Ishikawa (cell line): ENCODE results near the gene DHRS13.

Source experiments
- CEBPB ChIP-seq: IDR thresholded peaks from 2 replicates; pipeline ENCODE4 v1.6.1; 2012
- CREB1 ChIP-seq: IDR thresholded peaks from 2 replicates; pipeline ENCODE4 v1.6.1; 2012; ENCODE audit warnings: low read depth
- EGR1 ChIP-seq: IDR thresholded peaks from 2 replicates; pipeline ENCODE4 v1.6.1; 2012
- EP300 ChIP-seq: IDR thresholded peaks from 2 replicates; pipeline ENCODE4 v1.6.1; 2012; ENCODE audit warnings: borderline replicate concordance
- FOXM1 ChIP-seq: IDR thresholded peaks from 2 replicates; pipeline ENCODE4 v1.6.1; 2012; ENCODE audit warnings: low read depth, borderline replicate concordance
- NFIC ChIP-seq: IDR thresholded peaks from 2 replicates; pipeline ENCODE4 v1.6.1; 2012
- RAD21 ChIP-seq: IDR thresholded peaks from 2 replicates; pipeline ENCODE4 v1.6.1; 2012; ENCODE audit warnings: low read depth
- TAF1 ChIP-seq: IDR thresholded peaks from 2 replicates; pipeline ENCODE4 v1.6.1; 2012; ENCODE audit warnings: low read depth, mild to moderate bottlenecking
- TCF12 ChIP-seq: IDR thresholded peaks from 2 replicates; pipeline ENCODE4 v1.6.1; 2012; ENCODE audit warnings: low read depth
- TEAD4 ChIP-seq: IDR thresholded peaks from 2 replicates; pipeline ENCODE4 v1.6.1; 2012
- YY1 ChIP-seq: IDR thresholded peaks from 2 replicates; pipeline ENCODE4 v1.6.1; 2012; ENCODE audit warnings: low read depth
- ZBTB7A ChIP-seq: IDR thresholded peaks from 2 replicates; pipeline ENCODE4 v1.6.1; 2012; ENCODE audit warnings: low read depth
- TF ChIP-seq, protein P1 (sequence below): IDR thresholded peaks from 2 replicates; pipeline ENCODE4 v1.6.1; 2012
- TF ChIP-seq, protein P2 (sequence below): IDR thresholded peaks from 2 replicates; pipeline ENCODE4 v1.6.1; 2012
- TF ChIP-seq, protein P3 (sequence below): IDR thresholded peaks from 2 replicates; pipeline ENCODE4 v1.6.1; 2012; ENCODE audit warnings: low read depth, mild to moderate bottlenecking

Gene DHRS13

DNA sequence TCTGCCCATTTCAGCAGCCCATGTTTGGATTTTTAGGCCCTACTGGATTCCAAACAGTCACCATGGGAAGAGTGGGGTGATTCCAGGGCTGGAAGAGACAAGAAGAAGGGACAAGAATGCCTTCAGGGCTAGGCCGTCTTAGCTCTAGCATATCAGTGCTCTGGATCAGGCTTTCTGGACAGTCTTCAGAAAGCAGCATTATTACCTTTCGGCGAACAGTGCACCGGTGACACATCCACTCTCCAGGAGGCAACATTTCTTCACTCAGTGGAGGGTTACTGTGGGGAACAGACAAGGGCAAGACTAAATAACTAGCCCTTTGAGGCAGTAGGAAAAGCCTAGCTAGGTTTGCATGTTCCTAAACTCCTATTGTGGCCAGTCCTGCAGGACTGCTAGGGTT lies 23.9 kb upstream of the DHRS13 start:
- TF ChIP-seq FOXM1 (no peak), YY1 (no peak), CEBPB (no peak), ZBTB7A (no peak), CREB1 (no peak), TCF12 (no peak)
- TF ChIP-seq, protein P1, sequence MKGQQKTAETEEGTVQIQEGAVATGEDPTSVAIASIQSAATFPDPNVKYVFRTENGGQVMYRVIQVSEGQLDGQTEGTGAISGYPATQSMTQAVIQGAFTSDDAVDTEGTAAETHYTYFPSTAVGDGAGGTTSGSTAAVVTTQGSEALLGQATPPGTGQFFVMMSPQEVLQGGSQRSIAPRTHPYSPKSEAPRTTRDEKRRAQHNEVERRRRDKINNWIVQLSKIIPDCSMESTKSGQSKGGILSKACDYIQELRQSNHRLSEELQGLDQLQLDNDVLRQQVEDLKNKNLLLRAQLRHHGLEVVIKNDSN = no peak

DNA sequence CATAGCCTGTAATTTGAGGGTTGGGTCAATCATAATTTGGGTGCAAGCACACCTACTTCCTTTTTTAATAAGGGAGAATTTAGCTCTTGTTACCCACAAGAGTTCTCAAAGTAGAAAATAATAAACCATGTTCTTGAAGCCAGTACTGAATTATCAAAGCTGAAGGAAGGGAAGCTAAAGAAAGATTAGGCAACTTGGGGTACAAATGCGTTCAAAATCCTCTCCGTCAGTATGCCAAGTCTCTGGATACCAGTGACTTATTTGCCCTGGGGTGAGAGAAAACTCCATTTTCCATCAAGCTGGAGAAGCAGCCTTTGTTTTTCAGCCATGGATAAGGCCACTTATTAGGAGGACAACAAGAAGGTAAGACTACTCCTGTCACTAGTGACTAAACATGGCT lies 23.5 kb upstream of the DHRS13 start:
- TF ChIP-seq YY1 (no peak), ZBTB7A (no peak), EGR1 (no peak), RAD21 (no peak), CEBPB (no peak), TAF1 (no peak), EP300 (no peak), TCF12 (no peak), NFIC (no peak), FOXM1 (no peak), TEAD4 (no peak), CREB1 (no peak)
- TF ChIP-seq, protein P1 = no peak
- TF ChIP-seq, protein P2, sequence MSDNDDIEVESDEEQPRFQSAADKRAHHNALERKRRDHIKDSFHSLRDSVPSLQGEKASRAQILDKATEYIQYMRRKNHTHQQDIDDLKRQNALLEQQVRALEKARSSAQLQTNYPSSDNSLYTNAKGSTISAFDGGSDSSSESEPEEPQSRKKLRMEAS = no peak
- TF ChIP-seq, protein P3, sequence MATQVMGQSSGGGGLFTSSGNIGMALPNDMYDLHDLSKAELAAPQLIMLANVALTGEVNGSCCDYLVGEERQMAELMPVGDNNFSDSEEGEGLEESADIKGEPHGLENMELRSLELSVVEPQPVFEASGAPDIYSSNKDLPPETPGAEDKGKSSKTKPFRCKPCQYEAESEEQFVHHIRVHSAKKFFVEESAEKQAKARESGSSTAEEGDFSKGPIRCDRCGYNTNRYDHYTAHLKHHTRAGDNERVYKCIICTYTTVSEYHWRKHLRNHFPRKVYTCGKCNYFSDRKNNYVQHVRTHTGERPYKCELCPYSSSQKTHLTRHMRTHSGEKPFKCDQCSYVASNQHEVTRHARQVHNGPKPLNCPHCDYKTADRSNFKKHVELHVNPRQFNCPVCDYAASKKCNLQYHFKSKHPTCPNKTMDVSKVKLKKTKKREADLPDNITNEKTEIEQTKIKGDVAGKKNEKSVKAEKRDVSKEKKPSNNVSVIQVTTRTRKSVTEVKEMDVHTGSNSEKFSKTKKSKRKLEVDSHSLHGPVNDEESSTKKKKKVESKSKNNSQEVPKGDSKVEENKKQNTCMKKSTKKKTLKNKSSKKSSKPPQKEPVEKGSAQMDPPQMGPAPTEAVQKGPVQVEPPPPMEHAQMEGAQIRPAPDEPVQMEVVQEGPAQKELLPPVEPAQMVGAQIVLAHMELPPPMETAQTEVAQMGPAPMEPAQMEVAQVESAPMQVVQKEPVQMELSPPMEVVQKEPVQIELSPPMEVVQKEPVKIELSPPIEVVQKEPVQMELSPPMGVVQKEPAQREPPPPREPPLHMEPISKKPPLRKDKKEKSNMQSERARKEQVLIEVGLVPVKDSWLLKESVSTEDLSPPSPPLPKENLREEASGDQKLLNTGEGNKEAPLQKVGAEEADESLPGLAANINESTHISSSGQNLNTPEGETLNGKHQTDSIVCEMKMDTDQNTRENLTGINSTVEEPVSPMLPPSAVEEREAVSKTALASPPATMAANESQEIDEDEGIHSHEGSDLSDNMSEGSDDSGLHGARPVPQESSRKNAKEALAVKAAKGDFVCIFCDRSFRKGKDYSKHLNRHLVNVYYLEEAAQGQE = no peak

DNA sequence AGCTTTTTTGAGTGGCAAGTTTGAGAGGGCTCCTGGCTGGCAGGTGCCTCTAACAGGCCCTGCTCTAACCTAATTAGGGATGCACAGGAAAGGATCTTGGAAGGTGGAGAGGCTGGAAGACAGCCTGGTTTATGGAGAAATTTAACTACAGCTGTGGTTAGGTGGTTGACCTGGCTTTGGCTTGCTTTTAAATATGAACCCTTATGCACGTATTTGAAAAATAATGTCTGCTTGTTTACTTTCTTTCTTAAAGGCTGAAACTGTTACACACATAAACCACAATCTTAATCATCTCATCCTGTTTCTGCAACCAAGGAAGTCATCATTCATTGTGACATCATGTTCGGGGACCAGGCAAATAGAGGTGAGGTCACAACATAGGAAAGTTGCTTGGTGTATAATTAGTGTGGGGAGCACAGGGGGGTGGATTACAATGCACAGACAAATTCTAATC lies 23.1 kb upstream of the DHRS13 start:
- TF ChIP-seq TCF12 = no peak
- TF ChIP-seq, protein P1 = no peak
- no peak for TF ChIP-seq ZBTB7A
- TF ChIP-seq EP300 = no peak

DNA sequence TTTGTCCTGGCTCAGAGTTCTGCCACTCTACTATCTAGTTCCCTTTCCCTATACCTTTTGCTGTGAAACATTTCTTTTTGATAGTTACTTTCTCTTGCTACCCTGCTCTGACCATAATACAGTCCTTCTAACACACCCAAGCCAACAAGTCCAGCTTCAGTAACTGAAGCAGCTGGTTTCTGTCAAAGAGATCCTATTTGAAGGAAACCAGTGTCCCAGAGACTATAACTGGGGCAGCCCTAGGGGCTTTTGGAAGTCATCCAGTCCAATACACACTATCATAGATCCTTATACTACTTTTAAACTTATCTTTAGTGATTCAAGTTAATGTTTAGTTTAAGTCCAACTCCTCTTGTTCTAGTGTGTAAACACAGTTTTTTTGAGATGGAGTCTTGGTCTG lies 17.3 kb upstream of the DHRS13 start:
- TF ChIP-seq EP300 (no peak), TEAD4 (no peak), YY1 (no peak), ZBTB7A (no peak), EGR1 (no peak), CREB1 (no peak), TCF12 (no peak), RAD21 (no peak), TAF1 (no peak), NFIC (no peak), CEBPB (no peak), FOXM1 (no peak)
- TF ChIP-seq, protein P1 = no peak
- TF ChIP-seq, protein P3 = no peak
- TF ChIP-seq, protein P2 = no peak

DNA sequence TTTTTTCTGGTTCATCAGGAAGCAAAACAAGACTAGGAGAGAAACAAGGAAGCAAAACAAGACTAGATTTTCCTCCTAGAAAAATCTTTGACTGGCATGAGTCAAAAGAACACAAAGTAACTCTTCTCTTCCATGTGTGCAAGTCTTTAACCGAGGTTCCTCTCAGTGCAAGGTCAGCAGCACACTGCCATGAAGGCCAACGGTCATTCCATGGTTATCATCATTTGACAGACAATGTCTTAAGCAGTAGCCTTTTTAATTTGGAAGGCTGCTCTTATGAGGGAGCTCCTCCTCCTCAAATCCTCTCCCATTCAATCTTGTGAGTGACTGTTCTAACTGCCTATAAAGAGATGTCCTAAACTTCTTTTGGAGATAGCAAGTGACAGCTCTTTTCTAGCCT lies 15.4 kb upstream of the DHRS13 start:
- TF ChIP-seq FOXM1 (no peak), TAF1 (no peak), RAD21 (no peak), TEAD4 (no peak), CEBPB (no peak), ZBTB7A (no peak), CREB1 (no peak)
- TF ChIP-seq, protein P3 = no peak
- TF ChIP-seq, protein P1 = no peak
